Ectodermal cell (in vitro differentiated cells): ENCODE results near the gene C19orf44.
"Not testable (repeated sequence)": the region's sequence is repeated elsewhere in the genome, so short reads cannot be mapped to it uniquely, and the experiment has no call there.

ENCODE experiments used
- H3K27ac ChIP-seq: 2 replicates; pipeline ENCODE4 v1.7.0; 2013; ENCODE audit warnings: mild to moderate bottlenecking, low read depth, low read length; ENCODE audit not compliant: insufficient read depth, poor library complexity, severe bottlenecking
- H3K27me3 ChIP-seq: 2 replicates; pipeline ENCODE4 v1.7.0; 2013; ENCODE audit warnings: mild to moderate bottlenecking, low read length; ENCODE audit not compliant: insufficient read depth, control insufficient read depth, poor library complexity, severe bottlenecking
- H3K36me3 ChIP-seq: one replicate; pipeline ENCODE4 v1.7.0; 2013; ENCODE audit warnings: low read length; ENCODE audit not compliant: control insufficient read depth, insufficient read depth
- H3K4me1 ChIP-seq: one replicate; pipeline ENCODE4 v1.7.0; 2013; ENCODE audit warnings: low read length; ENCODE audit not compliant: control insufficient read depth, insufficient read depth
- H3K4me3 ChIP-seq: 2 replicates; pipeline ENCODE4 v1.7.0; 2013; ENCODE audit warnings: low read depth, low read length, control low read depth; ENCODE audit not compliant: insufficient read depth
- H3K9me3 ChIP-seq: 2 replicates; pipeline ENCODE4 v1.7.0; 2013; ENCODE audit warnings: mild to moderate bottlenecking, low read length, moderate library complexity; ENCODE audit not compliant: control insufficient read depth
- WGBS, 2 experiments: methylation state at CpG; one replicate each; pipeline ENCODE4 v1.1.7; 2013; ENCODE audit warnings: missing lambda C conversion rate in 2 of 2; 5-methylcytosine and 5-hydroxymethylcytosine counted together

C19orf44 gene

DNA sequence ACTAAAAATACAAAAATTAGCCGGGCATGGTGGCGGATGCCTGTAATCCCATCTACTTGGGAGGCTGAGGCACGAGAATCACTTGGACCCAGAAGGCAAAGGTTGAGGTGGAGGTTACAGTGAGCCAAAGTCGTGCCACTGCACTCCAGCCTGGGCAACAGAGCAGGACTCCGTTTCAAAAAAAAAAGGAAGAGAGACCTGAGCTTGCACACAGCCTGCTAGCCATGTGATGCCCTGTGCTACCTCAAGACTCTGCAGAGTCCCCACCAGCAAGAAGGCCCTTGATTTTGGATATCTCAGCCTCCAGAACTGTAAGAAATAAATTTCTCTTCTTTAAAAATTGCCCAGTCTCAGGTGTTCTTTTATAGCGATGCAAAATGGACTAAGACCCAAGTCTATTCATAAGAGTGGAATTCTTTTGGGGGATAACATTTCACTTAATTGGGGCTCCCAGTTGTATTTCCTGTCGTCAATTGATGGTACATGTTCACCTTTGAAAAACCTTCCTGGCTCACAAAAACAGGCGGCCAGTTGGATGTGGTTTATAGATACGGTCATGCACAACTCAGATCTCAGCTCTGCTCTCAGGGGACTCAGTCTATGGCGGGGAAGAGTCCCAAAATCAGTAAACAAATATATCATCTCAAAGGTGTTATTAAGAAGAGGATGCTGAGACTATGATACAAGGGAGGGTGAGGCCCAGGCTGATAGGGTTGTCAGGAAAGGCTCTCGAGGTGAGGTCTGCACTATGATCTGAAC lies 48.5 kb downstream of the C19orf44 start:
- H3K27ac ChIP-seq, result no peak overlapping the region
- H3K36me3 ChIP-seq, result peaks cover 1% of the 10 kb centered on the region
- no peaks in the 10 kb centered on the region for H3K27me3 ChIP-seq
- no peak overlapping the region for H3K4me3 ChIP-seq
- 95 to 97% methylated on average over 10 to 11 of the region's 11 CpGs for WGBS, 2 experiments
- peaks cover 9% of the 10 kb centered on the region for H3K4me1 ChIP-seq
- no peaks in the 10 kb centered on the region for H3K9me3 ChIP-seq

DNA sequence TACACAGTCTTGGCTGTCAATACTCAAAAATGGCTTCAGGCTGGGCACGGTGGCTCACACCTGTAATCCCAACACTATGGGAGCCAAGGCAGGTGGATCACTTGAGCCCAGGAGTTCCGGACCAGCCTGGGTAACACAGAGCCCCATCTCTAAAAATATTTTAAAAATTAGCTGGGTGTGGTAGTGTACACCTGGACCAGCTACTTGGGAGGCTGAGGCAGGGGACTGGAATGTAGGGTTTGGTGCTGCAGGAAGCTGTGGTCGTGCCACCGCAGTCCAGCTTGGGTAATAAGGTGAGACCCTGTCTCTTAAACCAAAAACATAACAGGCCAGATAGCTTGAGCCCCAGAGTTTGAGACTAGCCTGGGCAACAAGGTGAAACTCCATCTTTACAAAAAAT lies 52.8 kb downstream of the C19orf44 start:
- H3K27ac ChIP-seq, result no peak overlapping the region
- 89 to 97% methylated on average over 4 of the region's 4 CpGs for WGBS, 2 experiments
- H3K36me3 ChIP-seq, result peaks cover 8% of the 10 kb centered on the region

DNA sequence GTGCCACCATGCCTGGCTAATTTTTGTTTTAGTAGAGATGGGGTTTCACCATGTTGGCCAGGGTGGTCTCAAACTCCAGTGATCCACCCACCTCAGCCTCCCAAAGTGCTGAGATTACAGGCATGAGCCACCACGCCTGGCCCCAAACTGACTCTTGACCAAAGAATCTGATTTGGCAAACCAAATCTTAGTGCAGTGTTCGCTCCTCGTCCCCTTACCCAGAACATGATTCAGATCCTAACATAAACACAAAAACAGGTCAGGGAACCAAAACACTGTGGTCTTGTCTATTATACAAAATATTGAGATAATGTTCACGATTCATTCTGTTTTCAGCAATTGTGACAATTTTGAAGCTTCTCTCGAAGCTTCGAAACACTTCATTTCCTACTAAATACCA lies 55.7 kb downstream of the C19orf44 start:
- WGBS, 2 experiments, result 94 to 97% methylated on average over 6 of the region's 6 CpGs
- H3K4me1 ChIP-seq, H3K27me3 ChIP-seq, H3K9me3 ChIP-seq, H3K27ac ChIP-seq, H3K4me3 ChIP-seq, H3K36me3 ChIP-seq: not testable (repeated sequence)

More for the DNA sequence above, 52.8 kb downstream of the C19orf44 start:
- Histone ChIP-seq H3K27me3 (no peaks in the 10 kb centered on the region), H3K4me3 (no peak overlapping the region), H3K4me1 (no peaks in the 10 kb centered on the region), H3K9me3 (no peaks in the 10 kb centered on the region)

DNA sequence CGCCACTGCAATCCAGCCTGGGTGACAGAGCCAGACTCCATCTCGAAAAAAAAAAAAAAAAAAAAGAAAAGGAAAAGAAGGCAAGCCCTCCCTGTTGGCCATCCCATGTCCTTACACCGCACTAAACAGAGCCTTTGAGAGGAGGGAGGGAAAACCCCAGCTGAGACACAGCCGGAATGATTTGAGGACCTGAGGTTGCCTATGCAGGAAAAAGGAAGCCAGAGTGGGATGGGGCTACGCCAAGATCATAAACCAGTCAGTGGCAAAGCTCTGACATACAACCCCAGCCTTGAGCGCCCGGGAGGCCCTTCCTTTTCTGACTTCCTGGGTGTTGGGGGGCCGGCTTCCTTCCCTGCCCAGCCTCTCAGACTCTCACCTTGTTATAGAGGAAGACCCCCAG lies 58.6 kb downstream of the C19orf44 start:
- H3K36me3 ChIP-seq, result peaks cover 12% of the 10 kb centered on the region
- no peak overlapping the region for H3K4me3 ChIP-seq
- 92 to 95% methylated on average over 8 of the region's 8 CpGs for WGBS, 2 experiments

DNA sequence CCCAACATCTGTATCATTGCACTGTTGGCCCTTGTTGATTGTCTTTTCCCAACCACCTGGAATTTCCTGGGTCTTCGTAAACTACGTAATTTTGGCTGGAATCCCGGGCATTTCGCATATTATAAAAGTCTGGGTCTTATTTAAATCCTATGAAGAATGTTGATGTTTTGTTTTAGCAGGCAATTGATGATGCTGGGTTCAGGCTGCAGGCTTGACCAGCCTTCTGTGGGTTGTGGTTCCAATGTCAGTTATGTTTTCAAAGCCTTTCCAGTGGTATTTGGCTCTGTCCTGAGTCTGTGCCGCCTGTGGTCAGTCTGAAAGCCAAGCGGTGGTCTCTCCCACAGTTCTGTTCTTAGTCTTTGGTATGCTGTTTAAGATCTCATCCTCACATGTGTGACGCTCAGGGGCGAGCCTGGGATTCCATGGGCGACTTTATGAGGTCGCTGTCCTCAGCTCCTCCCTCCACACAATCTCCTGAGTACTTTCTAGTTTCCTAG lies 63.6 kb downstream of the C19orf44 start:
- H3K9me3 ChIP-seq, result no peaks in the 10 kb centered on the region
- no peak overlapping the region for H3K4me3 ChIP-seq
- H3K27ac ChIP-seq, result no peak overlapping the region
- peaks cover 10% of the 10 kb centered on the region for H3K36me3 ChIP-seq
- 95 to 96% methylated on average over 10 of the region's 10 CpGs for WGBS, 2 experiments
- H3K4me1 ChIP-seq, result no peaks in the 10 kb centered on the region
- H3K27me3 ChIP-seq, result no peaks in the 10 kb centered on the region

More for the DNA sequence above, 58.6 kb downstream of the C19orf44 start:
- Histone ChIP-seq H3K4me1 (no peaks in the 10 kb centered on the region), H3K27me3 (no peaks in the 10 kb centered on the region), H3K9me3 (no peaks in the 10 kb centered on the region), H3K27ac (no peak overlapping the region)

DNA sequence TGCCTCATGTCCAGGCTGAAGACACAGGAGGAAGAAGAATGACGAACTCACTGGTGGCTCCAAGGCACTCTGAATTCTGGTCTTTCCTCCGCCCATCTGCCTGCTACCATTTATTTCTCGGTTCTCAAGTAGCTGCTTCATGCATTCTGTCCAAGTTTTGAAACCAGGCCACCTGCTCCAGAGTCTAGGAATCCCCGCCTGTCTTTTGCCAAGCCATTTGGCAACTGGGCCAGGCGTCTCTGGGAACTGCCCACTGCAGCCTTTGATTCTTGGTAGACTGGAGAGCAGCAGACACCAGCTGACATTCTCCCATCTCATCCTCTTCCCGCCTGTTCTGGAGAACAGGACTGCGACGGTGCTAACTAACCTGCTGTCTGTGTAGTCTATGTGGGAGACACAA lies 65.2 kb downstream of the C19orf44 start:
- Histone ChIP-seq H3K4me3 (no peak overlapping the region), H3K36me3 (peaks cover 10% of the 10 kb centered on the region), H3K4me1 (no peaks in the 10 kb centered on the region), H3K9me3 (no peaks in the 10 kb centered on the region), H3K27me3 (no peaks in the 10 kb centered on the region), H3K27ac (no peak overlapping the region)
- 94 to 95% methylated on average over 8 of the region's 8 CpGs for WGBS, 2 experiments

DNA sequence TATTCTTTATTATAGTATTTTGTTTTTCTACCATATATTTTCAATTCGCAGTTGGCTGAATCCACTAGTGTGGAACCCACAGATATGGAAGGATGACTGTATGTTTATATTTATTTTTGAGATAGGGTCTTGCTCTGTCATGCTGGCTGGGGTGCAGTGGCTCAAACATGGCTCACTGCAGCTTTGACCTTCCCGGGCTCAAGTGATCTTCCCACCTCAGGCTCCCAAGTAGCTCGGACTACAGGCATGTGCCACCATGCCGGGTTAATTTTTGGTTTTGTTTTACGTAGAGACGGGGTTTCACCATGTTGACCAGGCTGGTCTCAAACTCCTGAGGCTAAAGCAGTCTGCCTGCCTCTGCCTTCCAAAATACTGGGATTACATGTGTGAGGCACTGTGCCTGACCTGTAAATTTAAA lies 66.4 kb downstream of the C19orf44 start:
- Histone ChIP-seq H3K36me3 (peaks cover 17% of the 10 kb centered on the region), H3K27me3 (no peaks in the 10 kb centered on the region), H3K4me1 (no peaks in the 10 kb centered on the region), H3K9me3 (no peaks in the 10 kb centered on the region), H3K4me3 (no peak overlapping the region), H3K27ac (no peak overlapping the region)
- WGBS, 2 experiments, result 93 to 96% methylated on average over 6 of the region's 6 CpGs

DNA sequence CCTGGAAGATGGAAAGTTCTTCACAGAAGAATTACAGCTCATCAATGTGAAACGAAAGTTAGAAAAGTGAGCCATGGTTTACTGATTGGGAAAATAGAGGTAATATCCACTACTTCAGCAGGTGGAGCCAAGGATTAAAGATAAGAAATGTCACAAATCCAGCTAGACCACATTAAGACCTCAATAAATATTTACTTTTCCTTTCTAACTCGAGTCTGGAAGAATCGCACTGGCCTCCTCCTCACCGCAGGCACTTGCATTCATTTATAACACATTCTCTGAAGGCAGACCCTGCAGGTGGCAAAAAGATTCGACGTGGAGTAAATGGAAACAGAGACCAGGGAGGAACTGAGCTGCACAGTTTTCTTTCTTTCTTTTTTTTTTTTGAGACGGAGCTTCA lies 68.6 kb downstream of the C19orf44 start:
- 90 to 97% methylated on average over 7 of the region's 7 CpGs for WGBS, 2 experiments
- Histone ChIP-seq H3K36me3 (peaks cover 14% of the 10 kb centered on the region), H3K9me3 (no peaks in the 10 kb centered on the region), H3K4me1 (no peaks in the 10 kb centered on the region), H3K4me3 (no peak overlapping the region), H3K27me3 (no peaks in the 10 kb centered on the region), H3K27ac (no peak overlapping the region)

DNA sequence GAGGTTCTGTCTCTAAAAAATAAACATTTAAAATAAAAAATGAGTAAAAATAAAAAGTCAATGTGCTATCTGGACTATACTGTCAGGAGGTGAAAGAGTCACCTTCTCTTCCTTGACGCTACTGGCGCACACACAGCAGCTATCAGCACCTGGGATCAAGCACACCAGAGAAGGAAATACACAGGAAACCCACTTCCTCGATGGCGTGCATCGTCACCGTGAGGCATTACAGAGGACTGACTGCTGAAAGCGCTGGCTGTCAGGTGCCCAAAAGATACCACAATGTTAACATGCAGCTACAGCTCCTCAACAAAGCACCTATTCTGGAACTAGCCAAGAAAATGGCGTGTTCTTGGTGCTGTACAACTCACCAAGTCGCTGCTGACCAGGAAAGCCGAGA lies 70.0 kb downstream of the C19orf44 start:
- Histone ChIP-seq H3K4me3 (no peak overlapping the region), H3K27ac (no peak overlapping the region), H3K36me3 (peaks cover 14% of the 10 kb centered on the region), H3K27me3 (no peaks in the 10 kb centered on the region), H3K4me1 (peaks cover 3% of the 10 kb centered on the region), H3K9me3 (no peaks in the 10 kb centered on the region)
- 95 to 97% methylated on average over 10 of the region's 10 CpGs for WGBS, 2 experiments

DNA sequence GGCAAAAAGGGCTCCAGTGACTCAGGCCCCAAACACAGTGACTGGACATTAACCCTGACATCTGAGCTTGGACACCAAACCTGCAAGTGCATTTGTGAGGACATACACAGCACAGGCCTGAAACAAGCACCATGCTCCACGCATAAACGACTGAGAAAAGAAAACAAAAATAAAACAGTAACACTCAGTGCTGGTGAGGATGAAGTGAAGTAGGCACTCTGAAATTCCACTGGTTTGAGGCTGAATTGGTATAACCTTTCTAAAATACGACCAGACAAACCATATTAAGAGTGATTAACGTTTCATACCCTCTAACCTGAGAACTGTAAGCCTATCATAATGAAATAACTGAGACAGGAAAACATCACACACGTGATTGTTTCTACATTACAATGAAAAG lies 70.5 kb downstream of the C19orf44 start:
- Histone ChIP-seq H3K27ac (no peak overlapping the region), H3K4me3 (no peak overlapping the region), H3K27me3 (no peaks in the 10 kb centered on the region), H3K36me3 (peaks cover 14% of the 10 kb centered on the region), H3K9me3 (no peaks in the 10 kb centered on the region), H3K4me1 (peaks cover 6% of the 10 kb centered on the region)
- WGBS, 2 experiments, result 93 to 94% methylated on average over 5 of the region's 5 CpGs
